ENCODE data around the gene ATIC.

Gene ATIC

DNA sequence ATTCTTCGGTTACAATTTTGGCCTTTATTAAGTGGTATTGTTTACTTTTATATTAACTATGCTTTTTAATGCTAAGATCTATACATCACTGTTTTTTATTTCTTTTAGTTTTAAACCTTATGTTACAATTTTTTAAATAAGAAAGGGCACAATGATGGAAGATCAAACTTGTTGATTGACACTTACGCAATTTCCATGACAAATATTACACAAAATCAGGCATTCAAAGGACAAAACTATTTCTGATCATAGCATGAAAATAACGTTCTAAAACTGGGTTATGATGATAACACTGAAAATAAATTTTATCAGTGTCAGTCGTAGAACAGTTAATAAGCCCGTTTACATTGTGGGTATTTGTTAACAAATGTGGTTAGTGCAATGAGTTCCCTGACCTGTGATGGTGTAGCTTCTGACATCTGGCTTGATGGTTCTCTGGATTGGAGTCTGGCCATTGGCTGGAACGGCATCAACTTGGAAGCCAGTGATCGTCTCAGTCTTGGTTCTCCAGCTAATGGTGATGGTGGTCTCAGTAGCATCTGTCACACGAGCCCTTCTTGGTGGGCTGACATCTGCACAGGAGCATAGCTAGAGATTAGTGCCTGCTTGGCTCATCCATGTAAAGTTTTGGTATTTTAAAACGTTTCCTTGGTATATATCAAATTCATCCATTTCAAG is 64.4 kb downstream of the ATIC start:
- no peak for DNase-seq (ENCODE audit: low spot score)

DNA sequence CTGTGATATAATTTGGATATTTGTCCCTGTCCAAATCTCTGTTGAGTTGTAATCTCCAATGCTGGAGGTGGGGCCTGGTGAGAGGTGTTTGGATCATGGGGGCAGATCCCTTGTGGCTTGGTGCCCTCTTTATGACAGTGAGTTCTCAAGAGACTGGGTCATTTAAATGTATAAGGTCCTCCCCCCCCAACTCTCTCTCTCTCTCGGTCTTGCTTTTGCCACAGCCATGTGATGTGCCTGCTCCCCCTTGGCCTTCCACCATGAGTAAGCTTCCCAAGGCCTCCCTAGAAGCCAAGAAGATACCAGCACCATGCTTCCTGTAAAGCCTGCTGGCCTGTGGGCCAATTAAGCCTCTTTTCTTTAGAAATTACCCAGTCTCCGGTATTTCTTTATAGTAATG is 65.4 kb downstream of the ATIC start:
- no peak for DNase-seq (ENCODE audit: low spot score)

DNA sequence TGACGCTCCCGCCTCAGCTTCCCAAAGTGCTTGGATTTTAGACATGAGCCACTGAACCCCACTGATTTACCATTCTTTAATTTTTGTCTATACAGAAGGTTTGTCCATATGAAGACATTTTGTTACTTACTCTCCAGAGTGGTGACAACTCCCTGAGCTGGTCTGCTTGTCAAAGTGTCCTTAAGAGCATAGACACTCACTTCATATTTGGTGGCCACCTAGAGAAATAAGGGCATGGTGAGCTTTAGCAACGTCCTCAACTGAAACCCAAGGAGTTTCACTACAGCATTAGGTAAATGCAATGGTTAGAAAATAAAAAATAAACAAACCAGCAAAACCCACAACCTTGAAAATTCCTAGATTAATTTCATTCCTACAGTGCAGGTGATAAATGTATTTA is 66.2 kb downstream of the ATIC start:
- DNase-seq (ENCODE audit: low spot score), result no peak

DNA sequence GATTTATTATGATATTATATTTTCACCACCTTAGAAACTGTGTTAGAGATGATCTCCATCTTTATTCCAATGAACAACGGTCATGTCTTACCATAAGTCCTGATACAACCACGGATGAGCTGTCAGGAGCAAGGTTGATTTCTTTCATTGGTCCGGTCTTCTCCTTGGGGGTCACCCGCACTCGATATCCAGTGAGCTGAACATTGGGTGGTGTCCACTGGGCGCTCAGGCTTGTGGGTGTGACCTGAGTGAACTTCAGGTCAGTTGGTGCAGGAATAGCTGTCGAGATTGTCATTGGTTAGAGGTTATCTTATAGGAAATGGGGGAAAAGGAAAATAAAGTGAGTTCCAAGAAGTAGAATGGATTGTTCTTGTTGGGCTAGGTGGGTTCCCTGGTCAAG is 67.2 kb downstream of the ATIC start:
- no peak for DNase-seq (ENCODE audit: low spot score)

DNA sequence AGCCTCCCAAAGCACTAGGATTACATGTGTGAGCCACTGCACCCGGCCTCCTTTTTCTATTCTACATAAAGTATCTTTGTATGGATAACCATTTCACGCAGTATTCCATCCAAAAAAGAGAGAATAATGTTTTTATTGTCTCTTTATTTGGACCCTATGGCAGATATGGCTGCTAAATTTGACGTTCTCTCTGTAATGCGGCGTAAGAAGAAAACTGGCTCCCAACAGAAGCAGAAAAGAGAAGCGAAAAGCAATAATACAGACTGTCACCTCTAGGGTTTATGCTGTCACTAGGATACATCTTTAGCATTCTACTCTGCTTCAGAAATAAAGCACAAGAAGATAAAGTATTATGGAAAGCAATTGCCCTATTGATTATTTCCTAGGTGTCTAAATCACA is 68.1 kb downstream of the ATIC start:
- no peak for DNase-seq (ENCODE audit: low spot score)

DNA sequence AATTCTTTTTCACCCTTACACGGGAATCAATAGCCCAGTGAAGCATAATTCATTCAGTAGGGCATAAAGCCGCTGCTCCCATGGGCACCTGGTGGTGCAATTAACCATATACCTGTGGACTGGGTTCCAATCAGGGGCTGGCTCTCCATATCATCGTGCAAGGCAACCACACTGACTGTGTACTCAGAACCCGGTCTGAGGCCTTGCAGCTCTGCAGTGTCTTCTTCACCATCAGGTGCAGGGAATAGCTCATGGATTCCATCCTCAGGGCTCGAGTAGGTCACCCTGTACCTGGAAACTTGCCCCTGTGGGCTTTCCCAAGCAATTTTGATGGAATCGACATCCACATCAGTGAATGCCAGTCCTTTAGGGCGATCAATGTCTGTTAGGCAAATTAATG is 68.8 kb downstream of the ATIC start:
- DNase-seq (ENCODE audit: low spot score), result no peak

DNA sequence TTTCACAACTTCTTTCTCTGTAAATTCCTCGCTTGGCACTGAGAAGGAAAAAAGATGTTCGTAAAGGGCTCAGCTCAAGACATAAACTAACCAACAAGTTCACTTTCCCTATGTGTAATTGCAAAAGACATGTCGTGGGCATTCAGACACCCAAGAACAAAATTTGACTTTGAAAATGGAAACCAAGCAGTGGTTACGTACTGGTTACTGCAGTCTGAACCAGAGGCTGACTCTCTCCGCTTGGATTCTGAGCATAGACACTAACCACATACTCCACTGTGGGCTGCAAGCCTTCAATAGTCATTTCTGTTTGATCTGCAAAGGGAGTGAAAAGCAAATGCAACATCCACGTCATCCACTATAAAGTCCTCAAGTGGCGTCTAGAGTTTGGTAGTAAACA is 70.2 kb downstream of the ATIC start:
- no peak for DNase-seq (ENCODE audit: low spot score)

DNA sequence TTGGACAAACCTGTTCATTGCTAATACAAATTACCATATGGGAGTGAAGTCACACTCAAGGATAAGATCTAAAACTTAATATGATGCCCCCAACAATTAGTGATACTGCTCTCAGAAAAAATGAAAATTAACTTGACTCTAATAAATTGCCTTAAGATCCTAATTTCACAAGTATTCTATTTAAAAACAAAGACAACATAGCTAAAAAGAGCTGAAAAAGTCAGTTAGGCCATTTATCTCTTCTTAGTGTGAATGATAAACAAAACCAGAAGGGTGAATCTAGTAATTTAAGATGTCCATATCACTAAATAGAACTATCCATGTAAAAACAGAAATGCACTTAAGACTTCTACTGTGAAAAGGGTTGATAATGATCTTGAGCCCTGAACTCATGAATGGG is 70.6 kb downstream of the ATIC start:
- no peak for DNase-seq (ENCODE audit: low spot score)

DNA sequence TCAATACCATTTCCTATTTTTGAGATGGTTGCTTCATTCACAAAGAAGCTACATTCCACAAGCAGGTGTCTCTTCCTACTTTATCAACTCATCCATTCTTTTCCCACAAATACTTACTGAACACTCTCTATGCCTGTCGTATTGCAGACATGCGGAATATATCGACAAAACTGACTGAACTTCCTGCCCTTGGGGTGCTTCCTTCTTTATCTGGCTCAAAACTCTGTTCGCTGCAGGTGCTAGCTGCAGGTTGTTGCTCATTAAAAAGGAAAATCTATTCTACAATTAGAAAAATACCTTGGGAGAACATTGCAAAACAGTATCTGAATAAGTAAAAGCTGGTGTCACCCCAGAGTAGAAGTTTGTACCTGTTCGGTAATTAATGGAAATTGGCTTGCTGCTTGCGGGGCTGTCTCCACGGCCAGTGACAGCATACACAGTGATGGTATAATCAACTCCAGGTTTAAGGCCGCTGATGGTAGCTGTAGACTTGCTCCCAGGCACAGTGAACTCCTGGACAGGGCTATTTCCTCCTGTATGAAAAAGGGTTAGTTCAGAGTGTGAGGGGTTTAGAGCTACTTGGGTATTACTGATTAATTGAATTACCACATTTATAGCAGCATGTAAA is 71.9 kb downstream of the ATIC start:
- DNase-seq (ENCODE audit: low spot score), result no peak

DNA sequence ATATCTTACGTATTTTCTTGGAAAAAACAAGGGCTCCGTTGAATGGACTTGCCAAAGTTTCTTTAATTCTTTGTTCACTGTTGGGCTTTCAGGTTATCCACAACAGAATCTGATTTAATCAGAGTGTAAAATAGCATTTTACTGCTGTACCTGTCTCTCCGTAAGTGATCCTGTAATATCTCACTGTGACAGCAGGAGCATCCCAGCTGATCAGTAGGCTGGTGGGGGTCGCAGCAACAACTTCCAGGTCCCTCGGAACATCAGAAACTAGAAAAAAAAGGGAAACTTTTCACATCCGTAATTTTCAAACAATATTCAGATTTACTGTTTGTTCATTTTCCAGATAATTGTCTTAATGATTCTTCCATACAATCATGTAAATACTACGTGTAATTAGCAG is 72.9 kb downstream of the ATIC start:
- DNase-seq (ENCODE audit: low spot score), result no peak

DNA sequence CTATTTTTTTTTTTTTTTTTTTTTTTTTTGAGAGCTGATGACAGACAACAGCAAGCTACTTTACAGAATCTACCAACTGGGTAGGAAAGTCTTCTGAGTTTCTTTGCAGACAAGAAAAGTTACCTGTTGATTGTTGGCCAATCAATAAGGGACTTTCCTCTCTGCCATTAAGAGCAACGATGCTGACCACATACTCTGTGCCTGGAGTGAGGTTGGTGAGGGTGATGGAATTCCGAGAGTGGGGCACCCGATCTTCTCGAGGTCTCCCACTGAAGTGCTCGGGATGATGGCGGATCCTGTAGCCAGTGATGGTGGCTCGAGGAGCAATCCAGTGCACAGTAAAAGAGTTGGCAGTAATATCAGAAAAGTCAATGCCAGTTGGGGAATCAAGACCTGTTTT is 74.7 kb downstream of the ATIC start:
- DNase-seq (ENCODE audit: low spot score), result no peak

DNA sequence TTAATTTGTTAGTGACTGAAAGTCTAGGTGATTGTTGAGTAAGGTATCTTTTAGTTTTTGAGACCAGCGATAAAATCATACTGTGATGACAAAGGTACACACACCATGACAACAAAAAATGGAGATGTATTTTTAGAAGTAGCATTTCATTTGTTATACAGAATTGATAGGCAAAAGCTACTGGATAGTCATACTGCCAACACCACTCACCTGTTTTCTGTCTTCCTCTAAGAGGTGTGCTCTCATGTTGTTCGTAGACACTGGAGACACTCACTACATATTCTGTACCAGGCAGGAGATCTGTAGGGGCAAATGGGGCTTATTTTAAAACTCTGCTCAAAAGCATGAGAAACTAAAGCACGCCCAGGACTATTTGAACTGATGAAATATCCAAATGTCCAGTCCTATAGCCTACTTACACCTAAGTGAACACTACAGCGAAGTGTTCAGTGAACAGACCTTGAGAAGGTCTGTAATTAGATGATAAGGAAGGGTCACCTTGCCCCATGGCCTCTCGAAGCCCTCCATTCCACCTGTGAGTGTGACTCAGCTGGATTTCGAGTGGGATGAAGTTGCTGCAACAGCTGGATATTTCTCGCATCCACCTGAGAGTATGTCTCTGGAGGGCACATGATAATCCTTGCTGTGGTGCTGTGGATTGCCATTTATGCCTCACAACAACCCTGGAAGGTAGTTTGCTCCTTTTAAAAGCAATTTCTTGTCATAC is 76.3 kb downstream of the ATIC start:
- DNase-seq (ENCODE audit: low spot score), result no peak

DNA sequence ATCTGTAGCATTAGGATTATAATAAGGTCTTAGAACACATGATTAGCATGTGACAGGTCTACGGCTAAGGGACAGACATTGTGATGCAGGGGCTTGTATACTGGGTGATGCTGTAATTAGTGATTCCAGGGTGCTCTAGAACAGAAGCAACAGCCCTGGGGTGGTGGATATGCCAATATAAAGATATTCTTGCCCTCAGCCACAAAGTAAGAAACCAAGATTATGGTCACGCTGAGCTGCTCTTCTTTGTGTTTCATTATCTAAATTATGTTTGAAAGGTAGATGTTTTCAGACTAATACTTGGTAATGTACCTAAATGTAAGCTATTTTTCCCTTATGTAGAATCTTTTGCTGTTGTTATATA is 78.7 kb downstream of the ATIC start:
- DNase-seq (ENCODE audit: low spot score), result no peak

DNA sequence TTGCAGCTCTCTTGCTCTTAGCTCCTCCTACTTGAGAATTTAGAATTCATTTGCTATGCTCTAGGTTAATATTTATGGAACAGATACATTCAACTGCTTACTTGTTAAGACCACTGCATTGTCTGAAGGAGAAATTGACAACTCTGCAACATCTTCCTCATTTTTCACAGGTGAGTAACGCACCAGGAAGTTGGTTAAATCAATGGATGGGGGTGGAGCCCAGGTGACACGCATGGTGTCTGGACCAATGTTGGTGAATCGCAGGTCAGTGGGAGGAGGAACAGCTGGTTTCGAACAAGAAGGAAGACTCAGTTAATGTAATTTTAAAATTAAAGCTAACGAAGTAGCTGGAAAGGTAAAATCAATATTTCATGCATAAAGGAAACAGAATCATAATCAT is 79.7 kb downstream of the ATIC start:
- DNase-seq (ENCODE audit: low spot score), result no peak

DNA sequence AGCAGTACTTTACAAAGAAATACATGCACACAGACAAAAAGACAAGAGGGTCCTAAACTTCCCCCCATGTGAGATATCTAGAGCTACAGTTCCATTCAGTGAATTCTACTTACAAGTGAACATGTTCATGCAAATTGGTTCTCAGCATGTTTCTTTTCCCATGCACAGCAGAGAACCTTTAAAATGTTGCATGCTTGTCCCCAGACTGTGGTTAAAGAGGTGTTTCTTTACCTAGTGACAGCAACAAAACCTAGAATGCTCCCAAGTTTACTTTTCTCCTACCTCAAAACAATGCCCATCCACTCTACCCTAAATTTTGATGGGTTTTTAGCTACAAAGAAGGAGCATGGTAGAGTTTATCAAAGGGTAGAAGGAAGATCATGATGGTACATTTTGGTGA is 80.3 kb downstream of the ATIC start:
- no peak for DNase-seq (ENCODE audit: low spot score)

DNA sequence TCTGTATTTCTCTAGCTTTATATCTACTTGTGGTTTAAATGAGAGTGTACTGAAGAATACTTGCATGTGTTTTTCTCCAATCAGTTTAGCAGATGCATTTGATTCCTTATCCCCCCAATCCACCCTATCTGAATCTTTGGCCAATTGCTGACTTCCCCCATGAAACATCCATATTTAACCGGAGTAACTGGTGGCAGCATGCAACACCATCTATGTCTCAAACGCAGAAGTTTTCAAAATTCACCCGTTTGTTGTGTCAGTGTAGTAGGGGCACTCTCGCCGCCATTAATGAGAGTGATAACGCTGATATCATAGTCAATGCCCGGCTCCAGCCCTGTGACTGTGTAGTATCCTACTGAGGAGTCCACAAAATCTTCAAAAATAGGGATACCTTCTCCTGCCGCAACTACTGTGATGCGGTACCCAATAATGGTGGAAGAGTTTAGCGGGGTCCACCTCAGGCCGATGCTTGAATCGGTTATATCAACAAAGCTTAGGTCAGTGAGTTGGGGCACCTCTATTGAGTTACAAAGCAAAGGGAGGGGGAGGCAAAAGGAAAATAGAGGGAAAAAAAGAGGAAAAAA is 80.9 kb downstream of the ATIC start:
- DNase-seq (ENCODE audit: low spot score), result no peak

DNA sequence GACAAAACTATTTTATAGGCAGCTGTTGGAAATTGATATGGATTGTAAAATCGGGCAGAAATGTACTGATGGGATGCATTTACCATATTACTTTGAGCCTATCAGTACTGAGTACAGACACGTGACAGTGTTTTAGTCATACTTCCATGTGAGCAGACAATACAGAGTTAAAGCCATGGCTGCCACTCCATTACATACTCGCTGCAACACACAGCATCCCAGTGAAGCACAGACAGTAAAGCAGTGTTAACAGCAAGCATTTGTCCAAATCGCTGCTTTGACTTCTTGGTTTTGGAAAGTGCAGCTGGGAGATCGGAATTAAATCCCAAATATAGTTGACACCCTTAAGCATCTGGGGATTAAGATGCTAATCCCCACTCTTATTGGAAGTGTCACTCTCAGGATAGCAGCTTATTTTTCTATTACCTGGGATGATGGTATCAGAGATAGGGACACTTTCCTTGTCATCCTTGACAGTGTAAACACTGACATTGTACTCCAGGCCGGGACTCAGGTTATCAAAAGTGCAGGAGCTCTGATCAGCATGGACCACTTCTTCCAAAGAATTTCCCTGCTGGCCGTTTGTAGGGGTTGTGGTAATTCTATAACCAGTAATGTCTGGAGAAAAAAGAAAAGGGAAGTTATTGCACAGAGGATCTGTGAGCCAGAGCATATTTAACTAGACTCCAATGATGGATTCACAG is 82.4 kb downstream of the ATIC start:
- DNase-seq (ENCODE audit: low spot score), result no peak

DNA sequence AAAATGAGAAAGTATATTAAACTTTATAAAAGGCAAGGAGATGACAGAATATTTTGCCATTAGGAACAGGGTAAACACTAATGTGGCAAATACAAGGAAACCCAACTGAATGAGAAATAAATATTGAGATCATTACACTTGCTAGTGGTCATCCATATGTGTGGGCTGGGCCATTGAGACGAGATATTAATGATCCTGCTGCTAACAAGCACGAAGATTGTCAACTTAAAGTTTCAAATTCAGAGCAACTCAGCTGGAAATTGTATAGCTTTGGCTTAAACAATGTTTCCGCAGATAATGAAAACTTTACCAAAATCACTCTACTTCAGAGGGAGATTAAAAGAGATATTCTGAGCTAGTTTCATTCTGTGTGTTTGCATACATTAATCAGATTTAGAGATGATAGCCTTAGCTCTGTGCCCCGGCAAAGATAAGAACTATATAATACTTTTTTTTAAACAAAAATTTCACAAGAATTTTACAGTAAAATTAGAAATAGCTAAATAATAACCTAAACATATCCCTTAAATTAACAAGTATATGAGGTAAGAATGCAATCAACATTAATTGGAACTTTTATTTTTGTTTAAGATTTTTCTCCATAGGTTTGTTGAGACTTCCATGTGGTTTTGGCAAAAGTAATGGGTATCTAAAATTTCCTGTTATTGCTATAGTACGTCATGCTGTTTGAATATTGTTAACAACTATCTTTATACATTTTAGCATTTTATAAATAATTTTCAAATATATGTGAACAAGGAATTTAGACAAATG is 84.0 kb downstream of the ATIC start:
- no peak for DNase-seq (ENCODE audit: low spot score)

DNA sequence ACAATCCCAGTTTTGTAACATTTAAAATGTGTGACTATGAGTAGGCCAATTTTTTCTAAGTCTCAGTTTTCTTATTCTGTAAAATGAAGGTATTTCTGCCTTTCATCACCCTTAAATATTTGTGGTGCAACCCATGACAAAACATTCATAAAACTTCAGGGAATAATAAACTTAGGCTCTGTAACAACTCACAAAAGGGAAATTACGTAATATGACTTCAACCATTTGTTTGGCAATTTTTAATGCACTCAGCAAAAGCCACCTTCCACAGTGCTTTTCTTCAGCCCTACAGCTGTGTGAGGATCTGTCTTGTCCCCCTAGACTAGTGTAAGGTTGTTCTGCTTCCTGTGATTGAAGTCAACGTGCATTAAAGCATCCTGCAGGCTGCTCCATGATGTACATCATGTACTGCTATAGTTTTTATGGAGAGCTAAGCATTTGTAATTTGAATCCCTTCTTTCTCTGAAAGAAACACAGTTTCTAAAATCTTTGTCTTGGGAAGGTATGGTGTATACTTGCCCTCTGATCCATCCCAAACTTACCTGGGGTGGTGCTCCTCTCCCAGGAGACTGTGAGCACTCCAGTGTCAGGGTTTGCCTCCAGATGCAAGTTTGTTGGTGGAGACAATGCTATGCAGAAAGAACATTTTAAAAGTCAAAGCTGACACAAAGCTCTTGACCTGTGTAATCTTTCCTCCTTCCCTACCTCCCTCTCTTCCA is 84.9 kb downstream of the ATIC start:
- no peak for DNase-seq (ENCODE audit: low spot score)

DNA sequence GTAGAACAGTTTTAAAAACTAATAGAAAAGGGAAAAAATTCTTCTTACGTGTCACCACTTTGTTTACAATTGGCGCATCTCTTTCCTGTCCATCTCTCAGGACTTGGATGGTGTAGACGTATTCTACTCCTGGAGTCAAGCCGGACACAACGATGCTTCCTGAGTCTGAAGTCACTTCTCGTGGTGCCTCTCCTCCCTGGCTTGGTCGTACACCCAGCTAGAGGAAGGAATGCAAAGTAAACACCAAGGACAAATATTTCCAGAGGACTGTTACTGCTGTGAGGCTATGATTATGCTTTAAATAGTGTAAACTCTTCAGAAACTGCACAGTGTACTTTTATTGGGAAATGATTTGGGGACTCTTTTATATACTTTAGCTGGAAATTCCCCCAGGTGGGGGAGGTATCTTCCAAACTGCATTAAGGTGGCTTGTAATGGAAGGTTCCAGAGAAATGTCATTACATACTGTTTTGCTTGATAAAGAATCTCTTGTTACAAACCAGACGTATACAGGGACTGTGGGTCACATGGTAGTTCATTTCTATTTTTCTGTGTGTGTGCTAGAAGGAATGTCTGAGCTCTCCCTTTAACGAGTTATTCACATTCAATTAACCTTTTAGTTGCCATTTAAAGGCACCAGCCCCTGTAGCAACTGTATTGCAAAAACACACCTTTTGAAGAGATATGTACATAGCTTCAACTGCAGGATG is 85.9 kb downstream of the ATIC start:
- DNase-seq (ENCODE audit: low spot score), result no peak
